Muscle of leg (tissue), 11 donors: ENCODE results near the gene RANBP9. TPM values are rescaled to one million over a fixed set of nuclear protein-coding genes. Genes with fewer than 3 reads are reported as not detected.

Experiments used
- DNase-seq: peaks from one replicate; pipeline ENCODE4 v3.0.0; 2013
- H3K27ac ChIP-seq: one replicate; pipeline ENCODE4 v1.5.1; 2013; ENCODE audit warnings: mild to moderate bottlenecking, low read length, control low read depth
- H3K27me3 ChIP-seq: one replicate; pipeline ENCODE4 v1.6.1; 2013; ENCODE audit warnings: low read length; ENCODE audit not compliant: control insufficient read depth, insufficient read depth
- H3K36me3 ChIP-seq: one replicate; pipeline ENCODE4 v1.6.1; 2013; ENCODE audit warnings: low read length; ENCODE audit not compliant: control insufficient read depth, insufficient read depth
- H3K4me1 ChIP-seq: one replicate; pipeline ENCODE4 v1.6.1; 2013; ENCODE audit warnings: low read length; ENCODE audit not compliant: control insufficient read depth, insufficient read depth
- H3K4me3 ChIP-seq: one replicate; pipeline ENCODE4 v1.5.1; 2013; ENCODE audit warnings: low read length, control low read depth
- H3K9me3 ChIP-seq: replicated peaks from 2 replicates; pipeline ENCODE4 v1.6.1; 2013; ENCODE audit warnings: low read depth, low read length; ENCODE audit not compliant: control insufficient read depth
- WGBS: methylation state at CpG from one replicate; pipeline ENCODE4 v1.1.5; 2013; ENCODE audit warnings: missing lambda C conversion rate; ENCODE audit not compliant: insufficient coverage; 5-methylcytosine and 5-hydroxymethylcytosine counted together
- polyA plus RNA-seq, 8 donors: library from polyadenylated mRNA; unstranded; fragments of 120-200 nt; gene quantifications; one replicate each; pipeline versions ENCODE4 v1.2.1 to v1.2.3, GENCODE V29; 2013; ENCODE audit warnings: inconsistent platforms in 1 of 8, low replicate concordance in 1 of 8; ENCODE audit not compliant: insufficient read length in 8 of 8, insufficient read depth in 1 of 8
- total RNA-seq: library from RNA; stranded (reverse); fragments of 120-200 nt; gene quantifications from one replicate; pipeline ENCODE4 v1.2.4, GENCODE V29; 2013

The RANBP9 gene
- total and polyA plus RNA-seq, 9 donors, result 23.4 to 35.6 (median 27.7) TPM

GRCh38 chr6:13672904-13673303 lies 38.7 kb downstream of the RANBP9 start:
- Histone ChIP-seq H3K9me3 (peaks cover 9% of the 10 kb centered on the region), H3K4me1 (no peaks in the 10 kb centered on the region), H3K27ac (no peak overlapping the region), H3K27me3 (no peaks in the 10 kb centered on the region), H3K36me3 (no peaks in the 10 kb centered on the region), H3K4me3 (no peak overlapping the region)
- DNase-seq, result no peak

- Histone ChIP-seq H3K4me1 (no peaks in the 10 kb centered on the region), H3K27me3 (no peaks in the 10 kb centered on the region), H3K9me3 (peaks cover 2% of the 10 kb centered on the region), H3K36me3 (no peaks in the 10 kb centered on the region), H3K27ac (no peak overlapping the region), H3K4me3 (no peak overlapping the region)
- WGBS, result no CpG with 5 or more reads among the region's 1 CpG
- DNase-seq, result no peak
Observed at GRCh38 chr6:13671548-13672127, 40.0 kb downstream of the RANBP9 start.

GRCh38 chr6:13669476-13669875 lies 42.2 kb downstream of the RANBP9 start:
- Histone ChIP-seq H3K4me1 (no peaks in the 10 kb centered on the region), H3K36me3 (no peaks in the 10 kb centered on the region), H3K27me3 (no peaks in the 10 kb centered on the region), H3K4me3 (no peak overlapping the region), H3K9me3 (no peaks in the 10 kb centered on the region), H3K27ac (no peak overlapping the region)
- no peak for DNase-seq
- 89% methylated on average over 3 of the region's 5 CpGs for WGBS

GRCh38 chr6:13668291-13668928 lies 43.2 kb downstream of the RANBP9 start:
- no peaks in the 10 kb centered on the region for H3K36me3 ChIP-seq
- H3K9me3 ChIP-seq, result no peaks in the 10 kb centered on the region
- no peaks in the 10 kb centered on the region for H3K27me3 ChIP-seq
- WGBS, result no CpG with 5 or more reads among the region's 2 CpGs
- H3K27ac ChIP-seq, result no peak overlapping the region
- no peak for DNase-seq
- no peak overlapping the region for H3K4me3 ChIP-seq
- no peaks in the 10 kb centered on the region for H3K4me1 ChIP-seq

- Histone ChIP-seq H3K4me1 (no peaks in the 10 kb centered on the region), H3K27me3 (no peaks in the 10 kb centered on the region), H3K9me3 (no peaks in the 10 kb centered on the region), H3K4me3 (no peak overlapping the region), H3K27ac (no peak overlapping the region), H3K36me3 (no peaks in the 10 kb centered on the region)
- WGBS, result no CpG with 5 or more reads among the region's 2 CpGs
- no peak for DNase-seq
Observed at GRCh38 chr6:13667655-13668054, 44.0 kb downstream of the RANBP9 start.

- H3K4me3 ChIP-seq, result no peak overlapping the region
- DNase-seq, result no peak
- H3K36me3 ChIP-seq, result no peaks in the 10 kb centered on the region
- no peaks in the 10 kb centered on the region for H3K9me3 ChIP-seq
- H3K27ac ChIP-seq, result no peak overlapping the region
- no peaks in the 10 kb centered on the region for H3K27me3 ChIP-seq
- WGBS, result no CpG with 5 or more reads among the region's 8 CpGs
- H3K4me1 ChIP-seq, result no peaks in the 10 kb centered on the region
Observed at GRCh38 chr6:13666194-13667105, 45.2 kb downstream of the RANBP9 start.

GRCh38 chr6:13664703-13665352 lies 46.8 kb downstream of the RANBP9 start:
- no peak for DNase-seq
- no peaks in the 10 kb centered on the region for H3K4me1 ChIP-seq
- no peaks in the 10 kb centered on the region for H3K36me3 ChIP-seq
- no peak overlapping the region for H3K4me3 ChIP-seq
- no peaks in the 10 kb centered on the region for H3K9me3 ChIP-seq
- no peaks in the 10 kb centered on the region for H3K27me3 ChIP-seq
- H3K27ac ChIP-seq, result no peak overlapping the region

GRCh38 chr6:13663986-13664385 lies 47.6 kb downstream of the RANBP9 start:
- no peaks in the 10 kb centered on the region for H3K36me3 ChIP-seq
- H3K27me3 ChIP-seq, result no peaks in the 10 kb centered on the region
- H3K9me3 ChIP-seq, result no peaks in the 10 kb centered on the region
- H3K4me1 ChIP-seq, result no peaks in the 10 kb centered on the region
- no peak for DNase-seq
- WGBS, result 100% methylated on average over 1 of the region's 4 CpGs
- H3K27ac ChIP-seq, result no peak overlapping the region
- no peak overlapping the region for H3K4me3 ChIP-seq

GRCh38 chr6:13662651-13663334 lies 48.8 kb downstream of the RANBP9 start:
- Histone ChIP-seq H3K27me3 (no peaks in the 10 kb centered on the region), H3K9me3 (no peaks in the 10 kb centered on the region), H3K36me3 (no peaks in the 10 kb centered on the region), H3K27ac (no peak overlapping the region), H3K4me1 (no peaks in the 10 kb centered on the region), H3K4me3 (no peak overlapping the region)
- no CpG with 5 or more reads among the region's 3 CpGs for WGBS
- DNase-seq, result no peak
